IPS DF 19.7 (cell line): ENCODE measurements around the gene MRPL45.

Experiments used
- DNase-seq: peaks from one replicate; pipeline ENCODE4 v3.0.0-alpha.2; 2013; ENCODE audit warnings: low read depth, low spot score

MRPL45 gene

GRCh38 chr17:38324772-38325171, 27.8 kb downstream of the MRPL45 start:
- DNase-seq: no peak

- DNase-seq: no peak
Observed at GRCh38 chr17:38325221-38325851, 28.4 kb downstream of the MRPL45 start.

- DNase-seq: no peak
Observed at GRCh38 chr17:38326996-38327792, 30.2 kb downstream of the MRPL45 start.

GRCh38 chr17:38327936-38328335, 31.0 kb downstream of the MRPL45 start:
- no peak for DNase-seq

GRCh38 chr17:38328620-38329019, 31.7 kb downstream of the MRPL45 start:
- DNase-seq: no peak

- no peak for DNase-seq
Observed at GRCh38 chr17:38329284-38329683, 32.3 kb downstream of the MRPL45 start.

GRCh38 chr17:38329808-38330730, 33.1 kb downstream of the MRPL45 start:
- DNase-seq: no peak

GRCh38 chr17:38330941-38331411, 34.0 kb downstream of the MRPL45 start:
- DNase-seq: no peak

GRCh38 chr17:38332735-38333134, 35.8 kb downstream of the MRPL45 start:
- no peak for DNase-seq

- DNase-seq: no peak
Observed at GRCh38 chr17:38333635-38334295, 36.8 kb downstream of the MRPL45 start.

- DNase-seq: no peak
Observed at GRCh38 chr17:38334480-38335364, 37.8 kb downstream of the MRPL45 start.

- no peak for DNase-seq
Observed at GRCh38 chr17:38336838-38337237, 39.9 kb downstream of the MRPL45 start.

- DNase-seq: no peak
Observed at GRCh38 chr17:38338053-38338452, 41.1 kb downstream of the MRPL45 start.

GRCh38 chr17:38338535-38338934, 41.6 kb downstream of the MRPL45 start:
- no peak for DNase-seq

- DNase-seq: no peak
Observed at GRCh38 chr17:38339891-38340290, 42.9 kb downstream of the MRPL45 start.

- DNase-seq: no peak
Observed at GRCh38 chr17:38341035-38341721, 44.2 kb downstream of the MRPL45 start.

- no peak for DNase-seq
Observed at GRCh38 chr17:38342886-38343607, 46.1 kb downstream of the MRPL45 start.

GRCh38 chr17:38343608-38344419, 46.8 kb downstream of the MRPL45 start, which contains the start of gene GPR179:
Gene GPR179 (minus strand): TSS chr17:38343956. CDS start chr17:38343789, 167 bp downstream.
- DNase-seq: no peak
